Osteoblast (primary cell): ENCODE measurements around the gene FRMD3. TPM values are rescaled to one million over a fixed set of nuclear protein-coding genes. Genes with fewer than 3 reads are reported as not detected.

Source experiments
- DNase-seq: peaks from one replicate; pipeline ENCODE4 v3.0.0; 2011; ENCODE audit warnings: low spot score, mixed read lengths; ENCODE audit not compliant: insufficient read length; ENCODE audit errors: missing footprints
- H2AFZ ChIP-seq: 2 replicates; pipeline ENCODE4 v1.6.0; 2011; ENCODE audit warnings: mild to moderate bottlenecking, low read length
- H3K27ac ChIP-seq: 2 replicates; pipeline ENCODE4 v1.5.1; 2011; ENCODE audit warnings: mild to moderate bottlenecking, low read depth, low read length, moderate library complexity
- H3K27me3 ChIP-seq: 2 replicates; pipeline ENCODE4 v1.6.0; 2012; ENCODE audit warnings: mild to moderate bottlenecking, control low read depth, inconsistent platforms, low read length, moderate library complexity; ENCODE audit not compliant: insufficient read depth
- H3K36me3 ChIP-seq: 2 replicates; pipeline ENCODE4 v1.5.1; 2011; ENCODE audit warnings: mild to moderate bottlenecking, low read length, control low read depth, moderate library complexity; ENCODE audit not compliant: insufficient read depth
- H3K4me1 ChIP-seq: 2 replicates; pipeline ENCODE4 v1.5.1; 2011; ENCODE audit warnings: mild to moderate bottlenecking, low read length, control low read depth, moderate library complexity; ENCODE audit not compliant: insufficient read depth
- H3K4me2 ChIP-seq: 2 replicates; pipeline ENCODE4 v1.6.0; 2011; ENCODE audit warnings: mild to moderate bottlenecking, low read length; ENCODE audit not compliant: insufficient read depth
- H3K4me3 ChIP-seq: fragments of 200-600 bp; sonication (generic); 3 replicates; pipeline ENCODE4 v1.5.1; 2012; ENCODE audit warnings: mild to moderate bottlenecking, low read length, inconsistent platforms; ENCODE audit not compliant: insufficient read depth
- H3K79me2 ChIP-seq: 2 replicates; pipeline ENCODE4 v1.6.0; 2012; ENCODE audit warnings: mild to moderate bottlenecking, low read length, control low read depth, inconsistent platforms; ENCODE audit not compliant: insufficient read depth
- H3K9me3 ChIP-seq: 2 replicates; pipeline ENCODE4 v1.5.1; 2011; ENCODE audit warnings: low read depth, low read length, control low read depth
- H4K20me1 ChIP-seq: 2 replicates; pipeline ENCODE4 v1.6.0; 2012; ENCODE audit warnings: mild to moderate bottlenecking, low read length, control low read depth; ENCODE audit not compliant: insufficient read depth
- CTCF ChIP-seq: IDR thresholded peaks from 2 replicates; pipeline ENCODE4 v1.5.1; 2011; ENCODE audit warnings: mild to moderate bottlenecking, low read depth, low read length, moderate library complexity; ENCODE audit errors: extremely low read depth
- total RNA-seq: library from RNA; depleted of rRNA; stranded (reverse); fragments of >200 nt; gene quantifications from 2 replicates; pipeline ENCODE4 v1.2.3, GENCODE V29; 2012

The FRMD3 gene
- total RNA-seq, 1 donor, result 0.36 TPM

GRCh38 chr9:83317244-83317643, 221.0 kb downstream of the FRMD3 start:
- H2AFZ ChIP-seq, result no peak overlapping the region
- no peak overlapping the region for H3K4me2 ChIP-seq
- no peaks in the 10 kb centered on the region for H3K27me3 ChIP-seq
- H3K27ac ChIP-seq, result no peak overlapping the region
- H3K9me3 ChIP-seq, result no peaks in the 10 kb centered on the region
- H3K79me2 ChIP-seq, result no peaks in the 10 kb centered on the region
- no peaks in the 10 kb centered on the region for H4K20me1 ChIP-seq
- H3K36me3 ChIP-seq, result no peaks in the 10 kb centered on the region
- no peak overlapping the region for H3K4me3 ChIP-seq
- no peaks in the 10 kb centered on the region for H3K4me1 ChIP-seq
- DNase-seq, result no peak
- no peak for TF ChIP-seq CTCF

GRCh38 chr9:83315649-83316048, 222.6 kb downstream of the FRMD3 start:
- Histone ChIP-seq H3K36me3 (no peaks in the 10 kb centered on the region), H3K9me3 (no peaks in the 10 kb centered on the region), H3K4me2 (no peak overlapping the region), H2AFZ (no peak overlapping the region), H3K27me3 (no peaks in the 10 kb centered on the region), H4K20me1 (no peaks in the 10 kb centered on the region), H3K4me3 (no peak overlapping the region), H3K4me1 (no peaks in the 10 kb centered on the region), H3K79me2 (no peaks in the 10 kb centered on the region), H3K27ac (no peak overlapping the region)
- no peak for DNase-seq
- no peak for TF ChIP-seq CTCF

- Histone ChIP-seq H3K4me1 (no peaks in the 10 kb centered on the region), H3K4me3 (no peak overlapping the region), H2AFZ (no peak overlapping the region), H3K79me2 (no peaks in the 10 kb centered on the region), H3K27ac (no peak overlapping the region), H3K27me3 (no peaks in the 10 kb centered on the region), H3K36me3 (no peaks in the 10 kb centered on the region), H3K9me3 (no peaks in the 10 kb centered on the region), H4K20me1 (no peaks in the 10 kb centered on the region), H3K4me2 (no peak overlapping the region)
- TF ChIP-seq CTCF, result no peak
- no peak for DNase-seq
These were observed 224.4 kb downstream of the FRMD3 start for GRCh38 chr9:83313781-83314180.

- Histone ChIP-seq H2AFZ (no peak overlapping the region), H4K20me1 (no peaks in the 10 kb centered on the region), H3K9me3 (no peaks in the 10 kb centered on the region), H3K4me2 (no peak overlapping the region), H3K27me3 (no peaks in the 10 kb centered on the region), H3K27ac (no peak overlapping the region), H3K36me3 (no peaks in the 10 kb centered on the region), H3K79me2 (no peaks in the 10 kb centered on the region), H3K4me3 (no peak overlapping the region), H3K4me1 (no peaks in the 10 kb centered on the region)
- no peak for DNase-seq
- TF ChIP-seq CTCF, result no peak
These were observed 225.7 kb downstream of the FRMD3 start for GRCh38 chr9:83312537-83312936.
